HCT116 (cell line): ENCODE data around the gene CRISP2.

ENCODE experiments used
- CTCF ChIP-seq, 3 experiments: fragments of 200-600 bp in 1 of 3; sonication (generic) in 1 of 3; IDR thresholded peaks in 2 of 3; conservative IDR thresholded peaks in 1 of 3; 2 replicates each; pipeline ENCODE4 v1.5.1; 2012 to 2017; ENCODE audit warnings: low read depth in 2 of 3, low read length in 2 of 3, antibody characterized with exemption in 1 of 3, borderline replicate concordance in 1 of 3, control low read depth in 1 of 3, mild to moderate bottlenecking in 1 of 3, mixed read lengths in 1 of 3, mixed run types in 1 of 3, moderate library complexity in 1 of 3; ENCODE audit not compliant: insufficient read depth in 1 of 3
- EGR1 ChIP-seq: IDR thresholded peaks from 2 replicates; pipeline ENCODE4 v1.6.1; 2012; ENCODE audit warnings: low read depth
- EZH2 ChIP-seq: fragments of 200-600 bp; sonication (generic); IDR thresholded peaks from 2 replicates; pipeline ENCODE4 v1.6.1; 2017; ENCODE audit warnings: antibody characterized with exemption, mixed run types
- EZH2phosphoT487 ChIP-seq: fragments of 200-600 bp; IDR thresholded peaks from 2 replicates; pipeline ENCODE4 v1.6.1; 2018; ENCODE audit warnings: antibody characterized with exemption, borderline replicate concordance
- POLR2A ChIP-seq: IDR thresholded peaks from 2 replicates; pipeline ENCODE4 v1.7.0; 2011; ENCODE audit warnings: borderline replicate concordance; ENCODE audit not compliant: insufficient read depth, insufficient read length; ENCODE audit errors: extremely low read depth
- POLR2AphosphoS5 ChIP-seq: IDR thresholded peaks from 2 replicates; pipeline ENCODE4 v1.6.1; 2011; ENCODE audit warnings: mild to moderate bottlenecking, low read depth, low read length, moderate library complexity
- RAD21 ChIP-seq: IDR thresholded peaks from 2 replicates; pipeline ENCODE4 v1.6.1; 2012; ENCODE audit warnings: low read depth, mild to moderate bottlenecking
- SIN3A ChIP-seq: IDR thresholded peaks from 2 replicates; pipeline ENCODE4 v1.6.1; 2012; ENCODE audit warnings: low read depth
- SRF ChIP-seq: IDR thresholded peaks from 2 replicates; pipeline ENCODE4 v1.6.1; 2012; ENCODE audit warnings: low read depth
- YY1 ChIP-seq: IDR thresholded peaks from 2 replicates; pipeline ENCODE4 v1.6.1; 2011; ENCODE audit warnings: low read length, low read depth, moderate library complexity, mild to moderate bottlenecking; ENCODE audit not compliant: insufficient replicate concordance; ENCODE audit errors: extremely low read depth
- ZFX ChIP-seq: fragments of 450-650 bp; IDR thresholded peaks from 2 replicates; pipeline ENCODE4 v1.6.1; 2017
- TF ChIP-seq, protein P1 (sequence below): IDR thresholded peaks from 2 replicates; pipeline ENCODE4 v1.6.1; 2012

- TF ChIP-seq CTCF (IDR thresholded peaks at IDR 0.05 in 2 of 3, conservative IDR thresholded peaks at IDR 0.05 in 1 of 3; ENCODE audit: borderline replicate concordance in 1 of 3, insufficient read depth in 1 of 3, low read depth in 2 of 3, low read length in 2 of 3) (no peak), EGR1 (no peak), POLR2A (no peak), YY1 (no peak), EZH2phosphoT487 (no peak), ZFX (no peak), POLR2AphosphoS5 (no peak), SIN3A (no peak), RAD21 (no peak), SRF (no peak), EZH2 (no peak)
- TF ChIP-seq, protein P1, sequence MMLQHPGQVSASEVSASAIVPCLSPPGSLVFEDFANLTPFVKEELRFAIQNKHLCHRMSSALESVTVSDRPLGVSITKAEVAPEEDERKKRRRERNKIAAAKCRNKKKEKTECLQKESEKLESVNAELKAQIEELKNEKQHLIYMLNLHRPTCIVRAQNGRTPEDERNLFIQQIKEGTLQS, result no peak
Measured at GRCh38 chr6:49713346-49713745, at the start of gene CRISP2.
